H1 (cell line): ENCODE measurements around the gene HS2ST1. TPM values are rescaled to one million over a fixed set of nuclear protein-coding genes. Genes with fewer than 3 reads are reported as not detected.

ENCODE experiments used
- CTCF ChIA-PET: fragments of 300-600 bp; sonication (Branson Sonifier 250); formaldehyde crosslinking; loops from one replicate; lab custom pipeline; 2021; ENCODE audit not compliant: partially characterized antibody; lab: Charles Lee
- POLR2A ChIA-PET: fragments of 300-600 bp; sonication (Branson Sonifier 250); formaldehyde crosslinking; loops from one replicate; lab custom pipeline; 2021; ENCODE audit warnings: inconsistent platforms; ENCODE audit not compliant: partially characterized antibody; lab: Charles Lee
- DNase-seq, 2 experiments: peaks; one replicate each; pipeline versions ENCODE4 v3.0.0 to v3.0.0-alpha.2; 2010 to 2022; ENCODE audit warnings: low spot score in 2 of 2, low read depth in 1 of 2, mixed read lengths in 1 of 2
- FAIRE-seq: peaks from 2 replicates; lab custom pipeline; 2011; peaks lifted over from hg19 to GRCh38; lab: Jason Lieb, UNC
- H2AFZ ChIP-seq: 2 replicates; pipeline ENCODE4 v1.8.1; 2012; ENCODE audit warnings: low read length, inconsistent platforms
- H2AK5ac ChIP-seq: 2 replicates; pipeline ENCODE4 v1.6.1; 2013; ENCODE audit warnings: low read depth, low read length
- H2BK120ac ChIP-seq: replicated peaks from 2 replicates; pipeline ENCODE3; 2013; ENCODE audit warnings: low read depth, low read length, inconsistent platforms
- H2BK12ac ChIP-seq: 2 replicates; pipeline ENCODE4 v1.6.1; 2013; ENCODE audit warnings: low read depth, low read length
- H2BK15ac ChIP-seq: 2 replicates; pipeline ENCODE4 v1.6.1; 2013; ENCODE audit warnings: low read length
- H2BK20ac ChIP-seq: 2 replicates; pipeline ENCODE4 v1.6.1; 2013; ENCODE audit warnings: low read length
- H2BK5ac ChIP-seq: 2 replicates; pipeline ENCODE4 v1.6.1; 2013; ENCODE audit warnings: low read depth, low read length
- H3K14ac ChIP-seq: 2 replicates; pipeline ENCODE4 v1.6.1; 2013; ENCODE audit warnings: inconsistent platforms; ENCODE audit not compliant: insufficient read length
- H3K18ac ChIP-seq: 2 replicates; pipeline ENCODE4 v1.6.1; 2013; ENCODE audit warnings: low read length; ENCODE audit errors: extremely low read depth
- H3K23ac ChIP-seq: 2 replicates; pipeline ENCODE4 v1.6.1; 2013; ENCODE audit warnings: inconsistent platforms; ENCODE audit not compliant: insufficient read length
- H3K23me2 ChIP-seq: 2 replicates; pipeline ENCODE4 v1.6.1; 2013; ENCODE audit warnings: low read depth, low read length
- H3K27ac ChIP-seq: 2 replicates; pipeline ENCODE4 v1.6.1; 2011; ENCODE audit warnings: low read depth, low read length, inconsistent platforms
- H3K27me3 ChIP-seq, 4 experiments: replicated peaks in 1 of 4; 1 replicate in 1 of 4; 2 replicates in 3 of 4; pipeline versions ENCODE4 v1.6.1 to v1.8.1; 2011 to 2013; ENCODE audit warnings: low read length in 3 of 4, mild to moderate bottlenecking in 3 of 4, inconsistent platforms in 2 of 4, mixed read lengths in 2 of 4, moderate library complexity in 1 of 4; ENCODE audit not compliant: control insufficient read depth in 3 of 4, insufficient read depth in 3 of 4; ENCODE audit errors: extremely low read depth in 1 of 4
- H3K36me3 ChIP-seq, 4 experiments: 2 replicates each; pipeline versions ENCODE4 v1.6.1 to v1.8.1; 2011 to 2013; ENCODE audit warnings: mild to moderate bottlenecking in 4 of 4, low read length in 3 of 4, moderate library complexity in 2 of 4, control low read depth in 1 of 4, inconsistent platforms in 1 of 4; ENCODE audit not compliant: insufficient read depth in 4 of 4, control insufficient read depth in 2 of 4
- H3K4ac ChIP-seq: replicated peaks from 2 replicates; pipeline ENCODE3; 2013; ENCODE audit warnings: low read length, low read depth, mixed read lengths, inconsistent platforms; ENCODE audit not compliant: insufficient read length
- H3K4me1 ChIP-seq, 4 experiments: replicated peaks in 1 of 4; 1 replicate in 1 of 4; 2 replicates in 3 of 4; pipeline versions ENCODE4 v1.6.1 to v1.8.1; 2011 to 2013; ENCODE audit warnings: low read length in 3 of 4, inconsistent platforms in 2 of 4, mixed read lengths in 1 of 4; ENCODE audit not compliant: insufficient read depth in 4 of 4, control insufficient read depth in 3 of 4
- H3K4me2 ChIP-seq, 2 experiments: 2 replicates each; pipeline versions ENCODE4 v1.6.1 to v1.8.1; 2011 to 2013; ENCODE audit warnings: low read depth in 2 of 2, low read length in 2 of 2, control low read depth in 1 of 2, inconsistent platforms in 1 of 2, mild to moderate bottlenecking in 1 of 2; ENCODE audit not compliant: insufficient read depth in 1 of 2
- H3K4me3 ChIP-seq, 4 experiments: fragments of 200-600, 300-600 bp in 1 of 4; sonication (generic), shearing (Covaris generic), sonication (Bioruptor Twin) in 1 of 4; 2 replicates each; pipeline versions ENCODE4 v1.5.1 to v1.8.1; 2011 to 2016; ENCODE audit warnings: low read length in 4 of 4, low read depth in 3 of 4, control low read depth in 2 of 4, inconsistent platforms in 2 of 4, mild to moderate bottlenecking in 2 of 4, mixed read lengths in 1 of 4, moderate library complexity in 1 of 4; ENCODE audit not compliant: insufficient read depth in 2 of 4; ENCODE audit errors: extremely low read depth in 1 of 4
- H3K56ac ChIP-seq: replicated peaks from 2 replicates; pipeline ENCODE3; 2013; ENCODE audit warnings: low read depth, mild to moderate bottlenecking, mixed read lengths, low read length, inconsistent platforms; ENCODE audit not compliant: insufficient read length
- H3K79me1 ChIP-seq: 2 replicates; pipeline ENCODE4 v1.6.1; 2013; ENCODE audit warnings: low read depth, low read length, control low read depth
- H3K79me2 ChIP-seq, 2 experiments: 2 replicates each; pipeline versions ENCODE4 v1.6.1 to v1.8.1; 2012 to 2013; ENCODE audit warnings: low read length in 2 of 2, mild to moderate bottlenecking in 2 of 2, inconsistent platforms in 1 of 2; ENCODE audit not compliant: insufficient read depth in 2 of 2, control insufficient read depth in 1 of 2
- H3K9ac ChIP-seq, 4 experiments: replicated peaks in 1 of 4; 1 replicate in 1 of 4; 2 replicates in 3 of 4; pipeline versions ENCODE4 v1.6.1 to v1.8.1; 2011 to 2013; ENCODE audit warnings: low read depth in 3 of 4, low read length in 3 of 4, control low read depth in 2 of 4, mild to moderate bottlenecking in 2 of 4, moderate library complexity in 2 of 4, inconsistent platforms in 1 of 4; ENCODE audit errors: extremely low read depth in 1 of 4
- H3K9me3 ChIP-seq, 2 experiments: 2 replicates each; pipeline versions ENCODE4 v1.6.1 to v1.8.1; 2012 to 2013; ENCODE audit warnings: mild to moderate bottlenecking in 2 of 2, moderate library complexity in 2 of 2, control low read depth in 1 of 2, inconsistent platforms in 1 of 2, low read depth in 1 of 2, low read length in 1 of 2, mixed read lengths in 1 of 2; ENCODE audit not compliant: insufficient read depth in 2 of 2
- H4K20me1 ChIP-seq, 2 experiments: replicated peaks in 1 of 2; 2 replicates each; pipeline versions ENCODE3 to v1.8.1; 2011 to 2013; ENCODE audit warnings: inconsistent platforms in 2 of 2, low read length in 2 of 2, mild to moderate bottlenecking in 1 of 2; ENCODE audit not compliant: insufficient read depth in 2 of 2, control insufficient read depth in 1 of 2
- H4K5ac ChIP-seq: 2 replicates; pipeline ENCODE4 v1.6.1; 2013; ENCODE audit warnings: low read length, low read depth, mixed read lengths, inconsistent platforms; ENCODE audit not compliant: insufficient read length
- H4K8ac ChIP-seq: 2 replicates; pipeline ENCODE4 v1.8.0; 2013; ENCODE audit warnings: mild to moderate bottlenecking, moderate library complexity, low read length, inconsistent platforms; ENCODE audit not compliant: insufficient read depth; ENCODE audit errors: extremely low read depth
- H4K91ac ChIP-seq: replicated peaks from 2 replicates; pipeline ENCODE3; 2013; ENCODE audit warnings: low read length, mixed read lengths, inconsistent platforms; ENCODE audit not compliant: insufficient read length
- BRCA1 ChIP-seq: IDR thresholded peaks from 2 replicates; pipeline ENCODE4 v1.6.1; 2012; ENCODE audit warnings: low read depth, low read length, improper control_type of control experiment
- HDAC6 ChIP-seq: IDR thresholded peaks from one replicate; pipeline ENCODE4 v1.7.1; 2012; ENCODE audit warnings: low read depth, mild to moderate bottlenecking, inconsistent platforms, low read length, moderate library complexity
- KDM1A ChIP-seq: fragments of 200-600, 300-600 bp; sonication (generic); IDR thresholded peaks from 2 replicates; pipeline ENCODE4 v1.7.1; 2016; ENCODE audit warnings: mild to moderate bottlenecking, low read length, borderline replicate concordance
- POLR2A ChIP-seq, 2 experiments: IDR thresholded peaks; 1 replicate in 1 of 2; 2 replicates in 1 of 2; pipeline ENCODE4 v1.6.1; 2011; ENCODE audit warnings: low read depth in 2 of 2, low read length in 2 of 2, mild to moderate bottlenecking in 2 of 2; ENCODE audit errors: control extremely low read depth in 1 of 2
- SAP30 ChIP-seq: fragments of 300-600 bp; sonication (generic); IDR thresholded peaks from 2 replicates; pipeline ENCODE4 v1.7.1; 2012; ENCODE audit warnings: low read length, moderate library complexity, mild to moderate bottlenecking, inconsistent platforms; ENCODE audit not compliant: insufficient read depth, insufficient replicate concordance
- polyA plus RNA-seq, 7 experiments: library from polyadenylated mRNA; depleted of rRNA in 3 of 7; stranded (reverse) in 5 of 7; unstranded in 2 of 7; fragments of >200 nt in 5 of 7; fragments of 200-250 nt in 2 of 7; gene quantifications; 1 replicate in 5 of 7; 2 replicates in 1 of 7; 4 replicates in 1 of 7; pipeline versions ENCODE4 v1.2.1 to v1.2.3, GENCODE V29; 2011 to 2013; ENCODE audit warnings: missing spikeins in 2 of 7, mixed read lengths in 2 of 7
- total RNA-seq: library from RNA; stranded (reverse); fragmentation: NEBNext Ultra II Directional; extraction: Animal tissue kit (Norgen Biotek cat#: 25700); gene quantifications from 2 replicates; pipeline ENCODE4 v1.2.1, GENCODE V29; 2021

The HS2ST1 gene
- total and polyA plus RNA-seq, 2 of the 8 experiments (the other 6 are each of a cell fraction or from before 2014, with no cell fraction given), result 5.2 to 28.3 TPM

DNA sequence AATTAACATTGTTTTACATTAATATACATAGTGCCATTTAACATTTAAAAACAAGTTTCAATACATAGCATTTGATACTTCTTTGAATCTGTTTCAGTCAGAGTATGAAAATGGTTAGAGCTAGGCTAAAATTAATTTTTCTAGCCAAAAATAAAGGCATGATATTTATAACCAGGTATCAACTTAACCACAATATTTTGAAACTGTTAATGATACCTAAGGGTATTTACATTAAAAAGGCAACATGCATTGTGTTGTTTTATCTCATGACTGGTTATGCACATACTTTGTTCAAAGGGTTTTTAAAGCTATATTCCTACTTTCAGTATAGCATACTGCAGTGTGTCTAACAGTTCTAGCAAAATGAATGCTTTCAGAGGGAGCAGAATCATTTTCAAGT lies 130.0 kb downstream of the HS2ST1 start:
- no peak overlapping the region for H2BK5ac ChIP-seq
- peaks cover 0 to 2% of the 10 kb centered on the region in 2 experiments for H4K20me1 ChIP-seq
- H2AK5ac ChIP-seq, result no peak overlapping the region
- no peak for DNase-seq
- no peak overlapping the region for H4K91ac ChIP-seq
- H2BK12ac ChIP-seq, result no peak overlapping the region
- no peak overlapping the region for H4K5ac ChIP-seq
- H3K4ac ChIP-seq, result no peak overlapping the region
- no peaks in the 10 kb centered on the region; a peak in 2 of 4 replicates for H3K9me3 ChIP-seq
- no peak for TF ChIP-seq SAP30
- TF ChIP-seq POLR2A (IDR thresholded peaks at IDR 0.05; ENCODE audit: control extremely low read depth in 1 of 2, low read depth in 2 of 2, low read length in 2 of 2), result no peak
- no peak for TF ChIP-seq HDAC6
- no peak for TF ChIP-seq BRCA1
- TF ChIP-seq KDM1A, result no peak
- TF ChIP-seq, all 59 proteins: peak for 0
- ChIA-PET POLR2A (no interaction called here), CTCF (interaction anchor here (1.9 kb wide), 1 partner anchor 40 kb away, joined by 6 read pairs; no protein-coding TSS in a partner anchor)
- H3K56ac ChIP-seq, result no peak overlapping the region
- H2BK15ac ChIP-seq, result no peak overlapping the region
- H3K4me1 ChIP-seq, result no peaks in the 10 kb centered on the region
- no peak overlapping the region for H3K27ac ChIP-seq
- no peak for FAIRE-seq
- no peak overlapping the region for H2AFZ ChIP-seq
- peaks cover 0 to 41% of the 10 kb centered on the region in 2 experiments; a peak in 2 of 4 replicates for H3K79me2 ChIP-seq
- no peaks in the 10 kb centered on the region; a peak in 1 of 8 replicates for H3K36me3 ChIP-seq
- no peak overlapping the region for H2BK20ac ChIP-seq
- H3K27me3 ChIP-seq, result no peaks in the 10 kb centered on the region
- no peak overlapping the region for H3K14ac ChIP-seq
- no peaks in the 10 kb centered on the region for H3K23me2 ChIP-seq
- H2BK120ac ChIP-seq, result no peak overlapping the region
- H3K4me2 ChIP-seq, result no peak overlapping the region
- H3K79me1 ChIP-seq, result no peaks in the 10 kb centered on the region
- H3K23ac ChIP-seq, result no peak overlapping the region
- H3K18ac ChIP-seq, result no peak overlapping the region
- H3K4me3 ChIP-seq, result no peak overlapping the region
- no peak overlapping the region for H3K9ac ChIP-seq
- H4K8ac ChIP-seq, result no peak overlapping the region
